Measurements from ENCODE around the gene PBX1. TPM values are rescaled to one million over a fixed set of nuclear protein-coding genes. Genes with fewer than 3 reads are reported as not detected.
"Not testable (repeated sequence)": the region's sequence is repeated elsewhere in the genome, so short reads cannot be mapped to it uniquely, and the experiment has no call there.

PBX1 gene
- total RNA-seq, 1 experiment from 2014 or later = 84.8 TPM

- no peak for DNase-seq (ENCODE audit: extremely low read depth, low read depth)
These were observed 77.8 kb downstream of the PBX1 start for GRCh38 chr1:164636757-164637156.

- DNase-seq (ENCODE audit: extremely low read depth, low read depth) = peak; percentile 47
These were observed 78.7 kb downstream of the PBX1 start for GRCh38 chr1:164637461-164638375.

GRCh38 chr1:164638492-164639202 lies 79.7 kb downstream of the PBX1 start:
- no peak for DNase-seq (ENCODE audit: extremely low read depth, low read depth)

GRCh38 chr1:164640686-164641352 lies 81.8 kb downstream of the PBX1 start:
- DNase-seq (ENCODE audit: extremely low read depth, low read depth) = no peak

- no peak for DNase-seq (ENCODE audit: extremely low read depth, low read depth)
These were observed 82.4 kb downstream of the PBX1 start for GRCh38 chr1:164641353-164641730.

- no peak for DNase-seq (ENCODE audit: extremely low read depth, low read depth)
These were observed 84.0 kb downstream of the PBX1 start for GRCh38 chr1:164643018-164643417.

- no peak for DNase-seq (ENCODE audit: extremely low read depth, low read depth)
These were observed 85.3 kb downstream of the PBX1 start for GRCh38 chr1:164644268-164644667.

GRCh38 chr1:164644774-164645644 lies 86.0 kb downstream of the PBX1 start:
- DNase-seq (ENCODE audit: extremely low read depth, low read depth) = no peak

GRCh38 chr1:164645921-164646320 lies 86.9 kb downstream of the PBX1 start:
- no peak for DNase-seq (ENCODE audit: extremely low read depth, low read depth)

- DNase-seq (ENCODE audit: extremely low read depth, low read depth) = no peak
These were observed 88.2 kb downstream of the PBX1 start for GRCh38 chr1:164647211-164647610.

GRCh38 chr1:164648636-164649035 lies 89.7 kb downstream of the PBX1 start:
- DNase-seq (ENCODE audit: extremely low read depth, low read depth) = no peak

- DNase-seq (ENCODE audit: extremely low read depth, low read depth) = no peak
These were observed 90.2 kb downstream of the PBX1 start for GRCh38 chr1:164649146-164649545.

GRCh38 chr1:164650531-164650930 lies 91.5 kb downstream of the PBX1 start:
- no peak for DNase-seq (ENCODE audit: extremely low read depth, low read depth)

GRCh38 chr1:164651351-164651951 lies 92.5 kb downstream of the PBX1 start:
- no peak for DNase-seq (ENCODE audit: extremely low read depth, low read depth)

- not testable (repeated sequence) for DNase-seq (ENCODE audit: extremely low read depth, low read depth)
These were observed 94.0 kb downstream of the PBX1 start for GRCh38 chr1:164652969-164653368.

GRCh38 chr1:164653705-164654104 lies 94.7 kb downstream of the PBX1 start:
- no peak for DNase-seq (ENCODE audit: extremely low read depth, low read depth)

- DNase-seq (ENCODE audit: extremely low read depth, low read depth) = no peak
These were observed 95.2 kb downstream of the PBX1 start for GRCh38 chr1:164654200-164654599.

GRCh38 chr1:164658864-164659263 lies 99.9 kb downstream of the PBX1 start:
- no peak for DNase-seq (ENCODE audit: extremely low read depth, low read depth)

GRCh38 chr1:164659621-164660411 lies 100.8 kb downstream of the PBX1 start:
- no peak for DNase-seq (ENCODE audit: extremely low read depth, low read depth)

Measured in NCI-H460 (cell line).